GM19238 (cell line): ENCODE measurements around the gene RDM1.
"Not testable (repeated sequence)": the region's sequence is repeated elsewhere in the genome, so short reads cannot be mapped to it uniquely, and the experiment has no call there.

Experiments used
- DNase-seq: peaks from one replicate; pipeline ENCODE4 v3.0.0; 2011; ENCODE audit warnings: low spot score; ENCODE audit not compliant: insufficient read length

Gene RDM1, protein sequence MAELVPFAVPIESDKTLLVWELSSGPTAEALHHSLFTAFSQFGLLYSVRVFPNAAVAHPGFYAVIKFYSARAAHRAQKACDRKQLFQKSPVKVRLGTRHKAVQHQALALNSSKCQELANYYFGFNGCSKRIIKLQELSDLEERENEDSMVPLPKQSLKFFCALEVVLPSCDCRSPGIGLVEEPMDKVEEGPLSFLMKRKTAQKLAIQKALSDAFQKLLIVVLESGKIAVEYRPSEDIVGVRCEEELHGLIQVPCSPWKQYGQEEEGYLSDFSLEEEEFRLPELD

GRCh38 chr17:35930211-35931065 lies at the start of gene RDM1:
Gene RDM1 (minus strand): TSS chr17:35930773. CDS start chr17:35930727, 46 bp downstream.
- peak; percentile 83 for DNase-seq

DNA sequence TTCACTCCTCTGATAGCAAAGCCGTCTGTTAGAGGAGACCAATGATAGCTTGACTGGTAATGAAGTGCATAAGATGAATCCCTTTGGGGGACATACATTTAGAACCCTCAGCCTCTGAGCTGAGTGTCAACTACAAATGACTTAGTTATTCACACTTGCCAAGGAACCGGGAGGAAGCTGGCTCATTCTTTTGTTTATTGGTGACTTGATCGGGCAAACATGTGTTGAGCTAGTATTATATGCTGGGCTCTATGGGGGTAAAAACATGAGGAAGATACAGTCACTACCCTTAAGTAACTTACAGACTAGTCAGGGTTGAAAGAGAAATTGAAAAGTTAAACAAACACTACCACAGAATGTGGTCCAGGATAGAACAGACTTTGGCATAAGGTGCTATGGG lies 47.8 kb upstream of the RDM1 start:
- no peak for DNase-seq

GRCh38 chr17:35977509-35977908 lies 46.9 kb upstream of the RDM1 start:
- no peak for DNase-seq

- DNase-seq = no peak
Observed at GRCh38 chr17:35973333-35974260, 43.0 kb upstream of the RDM1 start.

DNA sequence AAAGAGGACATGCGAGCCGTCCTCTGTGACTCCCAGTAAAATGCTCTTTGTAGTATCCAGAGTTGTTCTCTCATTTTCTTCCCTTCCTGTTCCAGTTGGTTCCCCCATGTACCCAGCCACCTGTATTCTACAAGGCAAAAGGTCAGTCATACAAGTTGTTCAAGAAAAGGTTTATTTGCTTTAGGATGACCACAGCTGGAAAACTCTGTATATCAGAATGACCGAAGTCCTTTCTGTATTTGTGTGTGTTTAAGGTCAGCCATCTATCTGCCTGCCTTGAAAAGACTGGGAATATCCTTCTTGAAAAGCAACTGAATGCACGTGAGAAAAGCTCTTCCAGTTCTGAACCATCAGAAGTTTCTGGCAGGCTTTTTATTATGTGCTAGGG lies 42.4 kb upstream of the RDM1 start:
- no peak for DNase-seq

DNA sequence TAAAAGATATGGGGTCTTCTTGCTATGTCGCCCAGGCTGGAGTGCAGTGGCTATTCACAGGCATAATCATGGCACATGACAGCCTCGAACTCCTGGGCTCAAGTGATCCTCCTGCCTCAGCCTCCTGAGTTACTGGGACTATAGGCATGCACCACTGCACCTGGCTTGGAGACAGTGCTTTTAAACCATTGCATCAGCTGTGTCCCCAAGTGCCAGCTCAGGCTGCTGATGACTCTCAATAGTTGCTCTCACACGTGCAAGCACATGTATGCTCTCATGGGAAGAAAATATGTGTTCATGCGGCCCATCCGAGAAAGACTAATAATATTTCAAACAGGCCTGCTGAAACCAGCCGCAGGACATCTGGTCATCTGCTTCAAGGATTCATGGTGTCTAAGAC lies 42.0 kb upstream of the RDM1 start:
- DNase-seq = no peak

- DNase-seq = no peak
Observed at GRCh38 chr17:35972066-35972465, 41.5 kb upstream of the RDM1 start.

GRCh38 chr17:35969558-35970380 lies 39.2 kb upstream of the RDM1 start:
- peak; percentile 40 for DNase-seq

DNA sequence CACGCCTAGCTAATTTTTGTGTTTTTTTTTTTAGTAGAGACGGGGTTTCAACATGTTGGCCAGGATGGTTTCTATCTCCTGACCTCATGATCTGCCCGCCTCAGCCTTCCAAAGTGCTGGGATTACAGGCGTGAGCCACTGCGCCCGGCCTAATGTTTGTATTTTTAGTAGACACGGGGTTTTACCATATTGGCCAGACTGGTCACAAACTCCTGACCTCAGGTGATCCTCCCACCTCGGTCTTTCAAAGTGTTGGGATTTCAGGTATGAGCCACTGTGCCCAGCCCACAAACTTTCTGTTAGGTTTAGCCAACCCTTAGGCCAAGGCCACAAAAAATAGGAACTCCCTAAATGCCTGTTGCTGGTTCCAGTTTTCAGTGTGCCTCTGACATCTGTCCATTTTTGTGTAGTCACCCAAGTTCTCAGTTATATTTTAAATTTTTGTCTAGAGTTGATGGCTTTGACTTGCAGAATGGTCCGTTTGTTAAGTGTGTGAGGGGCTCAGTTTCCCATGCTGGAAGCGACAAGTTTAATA lies 38.0 kb upstream of the RDM1 start:
- no peak for DNase-seq

DNA sequence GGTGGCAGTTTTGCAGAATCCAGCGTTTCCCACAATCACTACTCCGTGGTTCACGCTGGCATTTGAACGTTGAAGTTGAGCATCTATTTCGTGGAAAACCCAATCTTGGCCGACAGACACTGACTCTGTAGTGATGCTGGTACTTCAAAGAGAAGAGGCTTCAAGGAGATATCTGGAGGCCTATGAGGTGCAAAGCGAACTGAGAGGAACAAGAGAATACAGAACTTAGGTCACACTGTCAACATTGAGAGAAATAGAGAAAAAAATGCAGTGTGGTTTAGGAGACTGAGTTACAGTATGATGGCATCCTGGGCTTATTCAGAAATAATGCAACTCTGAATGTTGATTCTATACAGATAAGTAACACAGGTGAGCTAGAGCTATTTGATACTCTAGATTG lies 34.7 kb upstream of the RDM1 start:
- DNase-seq = no peak

GRCh38 chr17:35963663-35964062 lies 33.1 kb upstream of the RDM1 start:
- no peak for DNase-seq

- DNase-seq = no peak
Observed at GRCh38 chr17:35953720-35954119, 23.1 kb upstream of the RDM1 start.

- no peak for DNase-seq
Observed at GRCh38 chr17:35949401-35949800, 18.8 kb upstream of the RDM1 start.

- no peak for DNase-seq
Observed at GRCh38 chr17:35948092-35948491, 17.5 kb upstream of the RDM1 start.

- DNase-seq = peak; percentile 25
Observed at GRCh38 chr17:35947156-35947585, 16.6 kb upstream of the RDM1 start.

GRCh38 chr17:35944151-35944550 lies 13.6 kb upstream of the RDM1 start:
- DNase-seq = no peak

- DNase-seq = no peak
Observed at GRCh38 chr17:35943537-35943936, 13.0 kb upstream of the RDM1 start, which contains the start of gene LYZL6. Gene LYZL6 (minus strand): TSS chr17:35943713. CDS start chr17:35939356, 4,357 bp downstream.

GRCh38 chr17:35942588-35943186 lies 12.1 kb upstream of the RDM1 start:
- no peak for DNase-seq

- not testable (repeated sequence) for DNase-seq
Observed at GRCh38 chr17:35938492-35938891, 7.9 kb upstream of the RDM1 start.

- DNase-seq = no peak
Observed at GRCh38 chr17:35936063-35936462, 5.5 kb upstream of the RDM1 start.
